ENCODE results near the gene GPR108.

The GPR108 gene

DNA sequence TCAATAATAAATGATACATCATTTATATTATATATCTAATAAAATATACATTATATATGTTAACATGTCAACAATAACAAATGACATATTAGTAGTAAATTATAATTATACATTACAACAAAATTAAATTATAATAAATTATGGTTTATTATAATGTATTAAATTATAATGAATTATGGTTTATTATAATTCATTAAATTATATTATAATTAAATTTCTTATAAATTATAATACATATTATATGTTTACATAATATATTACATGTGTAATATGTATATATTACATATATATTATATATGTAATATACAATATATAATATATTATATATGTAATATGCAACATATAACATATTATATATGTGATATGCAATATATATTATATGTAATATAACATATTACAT is 37.4 kb downstream of the GPR108 start:
- Histone ChIP-seq H3K9ac (ENCODE audit: low read length) (no peak overlapping the region), H3K27me3 (ENCODE audit: control insufficient read depth, insufficient read depth, low read length) (no peaks in the 10 kb centered on the region), H3K4me3 (ENCODE audit: low read depth, low read length) (no peak overlapping the region), H3K9me3 (ENCODE audit: control insufficient read depth, insufficient read depth, low read depth, low read length) (no peaks in the 10 kb centered on the region), H3K4me1 (ENCODE audit: control insufficient read depth, insufficient read depth, low read length) (no peaks in the 10 kb centered on the region), H3K27ac (ENCODE audit: low read depth, low read length) (no peak overlapping the region), H3K36me3 (ENCODE audit: control insufficient read depth, insufficient read depth, low read length) (peaks cover 20% of the 10 kb centered on the region)

DNA sequence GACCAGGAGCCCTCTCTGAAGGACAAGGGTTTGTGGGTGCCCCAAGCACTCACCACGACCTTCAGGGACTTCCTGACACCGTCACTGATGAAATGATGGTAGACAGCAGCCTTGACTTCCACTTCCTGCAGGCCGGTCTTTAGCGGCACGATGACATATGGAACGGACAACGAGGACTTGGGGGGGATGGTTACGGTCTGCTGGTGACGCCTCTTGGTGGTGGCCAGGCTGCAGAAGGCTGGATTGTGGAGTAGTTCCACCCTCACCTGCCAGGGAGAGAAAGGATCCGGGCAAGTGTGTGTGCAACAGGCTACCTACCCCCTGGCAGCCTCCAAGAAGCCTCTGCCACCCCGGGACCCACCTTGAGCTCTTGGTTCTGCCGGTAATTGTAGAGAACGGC is 40.1 kb downstream of the GPR108 start:
- H3K36me3 ChIP-seq (ENCODE audit: control insufficient read depth, insufficient read depth, low read length), result peaks cover 25% of the 10 kb centered on the region
- no peaks in the 10 kb centered on the region for H3K4me1 ChIP-seq (ENCODE audit: control insufficient read depth, insufficient read depth, low read length)
- no peaks in the 10 kb centered on the region for H3K27me3 ChIP-seq (ENCODE audit: control insufficient read depth, insufficient read depth, low read length)
- H3K9me3 ChIP-seq (ENCODE audit: control insufficient read depth, insufficient read depth, low read depth, low read length), result no peaks in the 10 kb centered on the region
- H3K9ac ChIP-seq (ENCODE audit: low read length), result no peak overlapping the region
- no peak overlapping the region for H3K27ac ChIP-seq (ENCODE audit: low read depth, low read length)
- no peak overlapping the region for H3K4me3 ChIP-seq (ENCODE audit: low read depth, low read length)

DNA sequence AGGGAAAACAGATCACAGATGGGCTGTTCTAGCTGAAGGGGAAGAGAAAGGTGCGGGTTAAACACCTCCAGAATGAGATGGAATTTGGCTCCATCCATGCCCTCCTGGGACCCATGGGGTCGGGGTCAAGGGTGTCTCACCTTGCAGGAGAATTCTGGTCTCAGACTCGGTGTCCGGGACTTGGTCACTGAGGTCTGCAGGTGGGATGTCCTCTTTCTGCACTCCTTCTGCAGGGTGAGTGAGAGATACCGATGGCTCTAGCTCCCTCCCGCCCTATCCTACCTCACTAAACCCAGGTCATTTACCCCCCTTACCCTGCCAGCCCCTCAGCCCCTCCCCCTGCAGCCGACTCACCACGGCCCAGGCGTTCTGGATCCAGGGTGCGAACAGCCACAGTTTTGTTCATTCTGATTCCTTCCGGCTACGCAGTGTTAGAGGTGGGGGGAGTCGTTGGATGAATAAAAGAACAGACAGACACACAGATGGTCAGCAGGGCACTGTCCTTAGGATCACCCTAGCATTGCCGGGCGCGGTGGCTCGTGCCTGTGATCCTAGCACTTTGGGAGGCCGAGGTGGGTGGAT is 41.0 kb downstream of the GPR108 start:
- Histone ChIP-seq H3K9ac (ENCODE audit: low read length) (no peak overlapping the region), H3K27me3 (ENCODE audit: control insufficient read depth, insufficient read depth, low read length) (no peaks in the 10 kb centered on the region), H3K4me1 (ENCODE audit: control insufficient read depth, insufficient read depth, low read length) (no peaks in the 10 kb centered on the region), H3K9me3 (ENCODE audit: control insufficient read depth, insufficient read depth, low read depth, low read length) (no peaks in the 10 kb centered on the region), H3K27ac (ENCODE audit: low read depth, low read length) (no peak overlapping the region), H3K36me3 (ENCODE audit: control insufficient read depth, insufficient read depth, low read length) (peaks cover 19% of the 10 kb centered on the region; the same call in 1 of the 2 replicates), H3K4me3 (ENCODE audit: low read depth, low read length) (no peak overlapping the region)

DNA sequence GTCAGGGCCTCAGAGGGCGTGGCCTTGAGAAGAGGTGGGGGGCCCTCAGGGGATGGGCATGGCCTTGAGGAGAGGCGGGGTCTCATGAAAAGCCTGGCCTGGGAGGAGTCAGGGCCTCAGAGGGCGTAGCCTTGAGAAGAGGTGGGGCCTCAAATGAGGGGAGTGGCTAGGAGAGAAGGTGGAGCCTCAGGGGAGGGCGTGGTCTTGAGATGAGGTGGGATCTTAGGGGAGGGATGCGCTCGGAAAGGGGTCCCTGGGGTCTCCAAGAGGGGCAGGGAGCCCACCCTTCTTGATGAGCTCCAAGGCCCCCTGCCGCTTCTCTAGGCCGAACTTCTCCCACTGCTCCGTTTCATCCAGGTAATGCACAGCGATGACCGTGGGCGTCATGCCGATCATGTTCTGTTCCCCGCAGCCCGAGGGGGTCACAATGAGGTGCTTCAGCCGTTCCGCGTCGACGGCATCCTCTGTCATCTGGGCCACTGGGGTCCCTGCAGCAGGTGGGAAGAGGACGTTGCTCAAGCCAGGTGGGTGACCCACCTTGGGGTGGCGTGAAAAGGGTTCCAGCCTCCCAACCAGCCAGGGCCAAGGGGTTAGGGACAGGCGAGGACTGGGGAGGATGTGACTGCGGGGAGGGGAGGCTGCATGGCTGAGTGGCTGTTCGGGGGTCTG is 43.1 kb downstream of the GPR108 start:
- no peak overlapping the region for H3K9ac ChIP-seq (ENCODE audit: low read length)
- peaks cover 19% of the 10 kb centered on the region; the same call in 1 of the 2 replicates for H3K36me3 ChIP-seq (ENCODE audit: control insufficient read depth, insufficient read depth, low read length)
- no peak overlapping the region for H3K27ac ChIP-seq (ENCODE audit: low read depth, low read length)
- no peaks in the 10 kb centered on the region for H3K4me1 ChIP-seq (ENCODE audit: control insufficient read depth, insufficient read depth, low read length)
- H3K4me3 ChIP-seq (ENCODE audit: low read depth, low read length), result no peak overlapping the region
- H3K27me3 ChIP-seq (ENCODE audit: control insufficient read depth, insufficient read depth, low read length), result no peaks in the 10 kb centered on the region
- H3K9me3 ChIP-seq (ENCODE audit: control insufficient read depth, insufficient read depth, low read depth, low read length), result no peaks in the 10 kb centered on the region

DNA sequence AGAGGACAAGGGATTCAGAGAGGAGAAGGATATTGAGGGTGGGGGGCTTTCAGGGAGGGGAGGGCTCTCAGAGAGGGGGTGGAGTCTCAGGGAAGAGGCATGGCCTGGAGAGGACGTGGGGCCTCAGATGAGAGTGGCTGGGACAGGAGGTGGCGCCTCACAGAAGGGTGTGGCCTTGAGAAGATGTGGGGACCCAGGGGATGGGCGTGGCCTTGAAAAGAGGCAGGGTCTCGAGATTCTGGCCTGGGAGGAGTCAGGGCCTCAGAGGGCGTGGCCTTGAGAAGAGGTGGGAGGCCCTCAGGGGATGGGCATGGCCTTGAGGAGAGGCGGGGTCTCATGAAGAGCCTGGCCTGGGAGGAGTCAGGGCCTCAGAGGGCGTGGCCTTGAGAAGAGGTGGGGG is 43.7 kb downstream of the GPR108 start:
- Histone ChIP-seq H3K27me3 (ENCODE audit: control insufficient read depth, insufficient read depth, low read length) (no peaks in the 10 kb centered on the region), H3K4me1 (ENCODE audit: control insufficient read depth, insufficient read depth, low read length) (no peaks in the 10 kb centered on the region), H3K9ac (ENCODE audit: low read length) (no peak overlapping the region), H3K4me3 (ENCODE audit: low read depth, low read length) (no peak overlapping the region), H3K9me3 (ENCODE audit: control insufficient read depth, insufficient read depth, low read depth, low read length) (no peaks in the 10 kb centered on the region), H3K27ac (ENCODE audit: low read depth, low read length) (no peak overlapping the region), H3K36me3 (ENCODE audit: control insufficient read depth, insufficient read depth, low read length) (peaks cover 23% of the 10 kb centered on the region; the same call in 1 of the 2 replicates)

DNA sequence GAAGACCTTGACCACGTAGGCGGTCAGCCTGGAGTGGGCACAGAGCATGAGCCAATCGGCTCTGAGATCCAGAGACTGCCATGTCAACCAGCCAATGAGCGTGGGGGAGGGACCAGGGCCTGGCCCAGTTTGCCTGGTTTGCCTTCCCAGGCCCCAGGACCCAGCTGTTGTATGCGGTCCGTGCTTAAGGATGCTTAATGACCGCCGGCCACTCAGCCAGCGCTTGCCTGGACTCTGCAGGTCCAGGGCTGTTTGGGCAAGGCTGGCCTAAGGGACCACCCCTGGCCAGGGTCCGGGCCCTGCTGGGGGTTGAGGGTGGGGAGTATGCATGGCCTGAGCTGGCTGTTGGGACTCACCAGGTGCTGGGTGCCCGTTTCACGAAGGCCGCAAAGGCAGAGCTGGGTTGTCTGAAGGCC is 44.3 kb downstream of the GPR108 start:
- Histone ChIP-seq H3K4me3 (ENCODE audit: low read depth, low read length) (no peak overlapping the region), H3K4me1 (ENCODE audit: control insufficient read depth, insufficient read depth, low read length) (no peaks in the 10 kb centered on the region), H3K9me3 (ENCODE audit: control insufficient read depth, insufficient read depth, low read depth, low read length) (no peaks in the 10 kb centered on the region), H3K9ac (ENCODE audit: low read length) (no peak overlapping the region), H3K27me3 (ENCODE audit: control insufficient read depth, insufficient read depth, low read length) (no peaks in the 10 kb centered on the region), H3K36me3 (ENCODE audit: control insufficient read depth, insufficient read depth, low read length) (peaks cover 24% of the 10 kb centered on the region; the same call in 1 of the 2 replicates), H3K27ac (ENCODE audit: low read depth, low read length) (no peak overlapping the region)

DNA sequence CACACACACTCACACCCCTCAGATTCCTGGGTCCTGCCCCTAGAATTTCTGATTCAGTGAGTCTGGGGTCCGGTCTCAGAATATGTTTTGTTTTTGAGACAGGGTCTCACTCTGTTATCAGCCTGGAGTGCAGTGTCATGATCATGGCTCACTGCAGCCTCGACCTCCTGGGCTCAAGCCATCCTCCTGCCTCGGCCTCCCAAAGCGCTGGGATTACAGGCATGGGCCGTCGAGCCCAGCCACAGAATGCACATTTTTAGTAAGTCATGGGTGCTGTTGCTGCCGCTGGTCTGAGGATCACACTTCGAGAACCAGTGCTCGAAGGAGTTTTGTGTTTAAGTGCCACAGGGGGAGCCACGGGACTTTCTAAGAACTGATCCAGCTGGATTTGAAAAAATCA is 45.4 kb downstream of the GPR108 start:
- no peaks in the 10 kb centered on the region for H3K9me3 ChIP-seq (ENCODE audit: control insufficient read depth, insufficient read depth, low read depth, low read length)
- H3K4me3 ChIP-seq (ENCODE audit: low read depth, low read length), result no peak overlapping the region
- peaks cover 21% of the 10 kb centered on the region; the same call in 1 of the 2 replicates for H3K36me3 ChIP-seq (ENCODE audit: control insufficient read depth, insufficient read depth, low read length)
- H3K9ac ChIP-seq (ENCODE audit: low read length), result no peak overlapping the region
- H3K4me1 ChIP-seq (ENCODE audit: control insufficient read depth, insufficient read depth, low read length), result no peaks in the 10 kb centered on the region
- H3K27me3 ChIP-seq (ENCODE audit: control insufficient read depth, insufficient read depth, low read length), result no peaks in the 10 kb centered on the region
- no peak overlapping the region for H3K27ac ChIP-seq (ENCODE audit: low read depth, low read length)

DNA sequence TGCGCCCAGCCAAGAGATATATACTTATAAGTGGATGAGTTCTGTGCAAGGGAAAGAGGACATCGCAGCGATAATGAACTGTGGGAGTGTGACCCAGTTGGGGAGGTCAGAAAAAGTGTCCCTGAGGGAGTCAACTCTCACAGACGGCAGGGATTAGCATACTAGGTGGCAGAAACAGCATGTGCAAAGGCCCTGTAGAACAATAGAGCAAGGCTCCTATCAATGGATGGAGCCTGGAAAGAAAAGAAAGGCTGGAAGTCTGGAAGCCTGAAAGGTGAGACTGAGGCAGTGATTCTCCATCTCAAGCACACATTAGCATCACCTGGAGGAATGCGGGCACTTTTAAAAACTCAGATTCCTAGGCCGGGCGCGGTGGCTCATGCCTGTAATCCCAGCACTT is 46.0 kb downstream of the GPR108 start:
- Histone ChIP-seq H3K27ac (ENCODE audit: low read depth, low read length) (no peak overlapping the region), H3K9me3 (ENCODE audit: control insufficient read depth, insufficient read depth, low read depth, low read length) (no peaks in the 10 kb centered on the region), H3K4me3 (ENCODE audit: low read depth, low read length) (no peak overlapping the region), H3K9ac (ENCODE audit: low read length) (no peak overlapping the region), H3K4me1 (ENCODE audit: control insufficient read depth, insufficient read depth, low read length) (no peaks in the 10 kb centered on the region), H3K27me3 (ENCODE audit: control insufficient read depth, insufficient read depth, low read length) (no peaks in the 10 kb centered on the region), H3K36me3 (ENCODE audit: control insufficient read depth, insufficient read depth, low read length) (peaks cover 22% of the 10 kb centered on the region; the same call in 1 of the 2 replicates)

DNA sequence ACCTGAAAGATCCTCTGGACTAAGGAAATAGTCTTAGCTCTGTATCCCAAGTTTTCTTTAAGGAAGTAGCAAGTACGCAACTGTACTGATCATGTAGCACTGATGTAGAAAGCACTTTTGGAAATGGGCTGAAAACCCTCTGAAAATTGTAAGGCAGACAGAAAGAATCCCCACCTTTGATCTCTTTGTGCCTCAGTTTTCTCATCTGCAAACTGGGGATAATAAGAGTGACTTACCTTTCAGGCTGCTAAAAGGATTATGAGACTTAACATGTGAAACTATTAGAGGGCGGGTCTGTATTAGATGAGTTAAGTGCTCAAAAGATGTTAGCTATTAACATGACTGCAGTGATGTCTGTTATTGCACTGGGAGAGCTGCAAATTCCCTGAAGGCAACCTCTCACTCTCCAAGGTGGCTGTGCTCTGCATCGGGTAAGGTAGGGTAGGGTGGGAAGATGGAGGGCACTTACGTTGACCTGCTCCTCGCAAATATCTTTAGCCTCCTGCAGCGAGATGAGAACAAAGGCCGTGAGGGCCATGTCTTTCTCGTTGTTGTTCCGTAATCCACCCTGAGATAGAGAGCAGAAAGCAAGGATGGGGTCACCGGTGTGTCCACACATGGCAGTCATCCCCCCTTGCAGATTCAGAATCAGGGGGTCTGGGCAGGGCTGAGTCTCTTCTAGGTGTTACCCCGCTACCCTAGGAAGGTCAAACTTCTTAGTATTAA is 47.1 kb downstream of the GPR108 start:
- H3K4me1 ChIP-seq (ENCODE audit: control insufficient read depth, insufficient read depth, low read length), result no peaks in the 10 kb centered on the region
- no peak overlapping the region for H3K4me3 ChIP-seq (ENCODE audit: low read depth, low read length)
- H3K9me3 ChIP-seq (ENCODE audit: control insufficient read depth, insufficient read depth, low read depth, low read length), result no peaks in the 10 kb centered on the region
- H3K36me3 ChIP-seq (ENCODE audit: control insufficient read depth, insufficient read depth, low read length), result peaks cover 28% of the 10 kb centered on the region; the same call in 1 of the 2 replicates
- H3K9ac ChIP-seq (ENCODE audit: low read length), result no peak overlapping the region
- no peaks in the 10 kb centered on the region for H3K27me3 ChIP-seq (ENCODE audit: control insufficient read depth, insufficient read depth, low read length)
- no peak overlapping the region for H3K27ac ChIP-seq (ENCODE audit: low read depth, low read length)

DNA sequence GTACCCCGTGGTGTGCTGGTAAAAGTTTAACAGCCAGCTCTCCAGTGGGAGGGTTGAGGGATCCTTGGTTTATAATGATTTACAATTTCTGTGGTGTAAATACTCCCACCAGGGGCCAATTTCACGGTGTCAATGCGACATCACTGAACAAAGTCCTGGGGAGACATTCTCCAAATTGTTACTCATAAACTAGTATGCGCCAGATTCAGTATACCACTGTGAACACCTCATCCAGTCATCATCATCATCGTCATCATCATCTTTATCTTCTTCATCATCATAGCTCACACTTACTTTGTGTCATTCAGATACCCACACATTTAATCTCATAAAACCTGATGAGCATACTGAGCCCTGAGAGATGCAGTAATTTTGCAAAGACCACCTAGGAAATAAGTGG is 50.3 kb downstream of the GPR108 start:
- H3K27ac ChIP-seq (ENCODE audit: low read depth, low read length), result no peak overlapping the region
- no peak overlapping the region for H3K4me3 ChIP-seq (ENCODE audit: low read depth, low read length)
- peaks cover 36% of the 10 kb centered on the region for H3K36me3 ChIP-seq (ENCODE audit: control insufficient read depth, insufficient read depth, low read length)
- H3K9ac ChIP-seq (ENCODE audit: low read length), result no peak overlapping the region
- no peaks in the 10 kb centered on the region for H3K4me1 ChIP-seq (ENCODE audit: control insufficient read depth, insufficient read depth, low read length)
- no peaks in the 10 kb centered on the region for H3K27me3 ChIP-seq (ENCODE audit: control insufficient read depth, insufficient read depth, low read length)
- H3K9me3 ChIP-seq (ENCODE audit: control insufficient read depth, insufficient read depth, low read depth, low read length), result no peaks in the 10 kb centered on the region

DNA sequence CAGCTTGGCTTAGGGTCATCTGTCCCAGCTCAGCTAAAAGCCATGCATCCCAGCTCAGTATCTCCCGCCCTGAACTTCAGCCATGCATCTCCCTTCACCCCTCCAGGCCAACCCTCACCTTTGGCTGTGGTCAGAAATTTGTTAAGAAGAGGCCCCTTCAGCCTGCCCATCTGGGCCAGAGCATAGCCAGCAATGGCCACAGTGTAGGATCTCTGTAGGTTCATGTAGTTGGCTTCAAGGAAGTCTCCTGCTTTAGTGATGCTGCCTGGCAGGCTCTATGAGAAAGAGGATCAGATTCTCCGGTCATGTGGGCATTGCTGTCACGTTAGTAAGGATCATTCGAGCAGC is 50.8 kb downstream of the GPR108 start:
- no peaks in the 10 kb centered on the region for H3K4me1 ChIP-seq (ENCODE audit: control insufficient read depth, insufficient read depth, low read length)
- no peak overlapping the region for H3K4me3 ChIP-seq (ENCODE audit: low read depth, low read length)
- peaks cover 41% of the 10 kb centered on the region for H3K36me3 ChIP-seq (ENCODE audit: control insufficient read depth, insufficient read depth, low read length)
- no peaks in the 10 kb centered on the region for H3K27me3 ChIP-seq (ENCODE audit: control insufficient read depth, insufficient read depth, low read length)
- H3K9me3 ChIP-seq (ENCODE audit: control insufficient read depth, insufficient read depth, low read depth, low read length), result no peaks in the 10 kb centered on the region
- H3K27ac ChIP-seq (ENCODE audit: low read depth, low read length), result no peak overlapping the region
- H3K9ac ChIP-seq (ENCODE audit: low read length), result no peak overlapping the region
